Endothelial cell (in vitro differentiated cells): ENCODE measurements around the gene PER3. TPM values are rescaled to one million over a fixed set of nuclear protein-coding genes. Genes with fewer than 3 reads are reported as not detected.

Experiments
- DNase-seq: peaks from one replicate; pipeline ENCODE4 v3.0.0; 2021; ENCODE audit warnings: low spot score
- H3K27ac Mint-ChIP-seq: one replicate; pipeline ENCODE4 v1.8.0; 2021; ENCODE audit warnings: mixed read lengths, inconsistent platforms; ENCODE audit not compliant: unreplicated experiment
- H3K27me3 Mint-ChIP-seq: one replicate; pipeline ENCODE4 v1.8.0; 2021; ENCODE audit warnings: mild to moderate bottlenecking, moderate library complexity, mixed read lengths, inconsistent platforms; ENCODE audit not compliant: unreplicated experiment
- H3K36me3 Mint-ChIP-seq: one replicate; pipeline ENCODE4 v1.8.0; 2021; ENCODE audit warnings: mild to moderate bottlenecking, low read depth, mixed read lengths, inconsistent platforms; ENCODE audit not compliant: unreplicated experiment
- H3K4me1 Mint-ChIP-seq: one replicate; pipeline ENCODE4 v1.8.0; 2021; ENCODE audit warnings: mild to moderate bottlenecking, mixed read lengths, inconsistent platforms; ENCODE audit not compliant: unreplicated experiment
- H3K4me3 Mint-ChIP-seq: one replicate; pipeline ENCODE4 v1.8.0; 2021; ENCODE audit warnings: mild to moderate bottlenecking, mixed read lengths, inconsistent platforms; ENCODE audit not compliant: unreplicated experiment
- H3K9me3 Mint-ChIP-seq: one replicate; pipeline ENCODE4 v1.8.0; 2021; ENCODE audit warnings: mixed read lengths, inconsistent platforms; ENCODE audit not compliant: unreplicated experiment
- total RNA-seq: library from RNA; stranded (reverse); fragmentation: NEBNext Ultra II Directional; extraction: Animal tissue kit (Norgen Biotek cat#: 25700); gene quantifications from one replicate; pipeline ENCODE4 v1.2.1, GENCODE V29; 2021; ENCODE audit not compliant: unreplicated experiment
- TF ChIP-seq, protein P1 (sequence below): fragments of 200-600 bp; sonication (generic); IDR thresholded peaks from one replicate; pipeline ENCODE4 v1.5.0; 2021; ENCODE audit warnings: antibody characterized with exemption; ENCODE audit not compliant: unreplicated experiment

Gene PER3
- total RNA-seq, 1 donor from 2014 or later = 2.8 TPM

- Mint-ChIP-seq H3K27ac (no peak overlapping the region), H3K36me3 (no peaks in the 10 kb centered on the region), H3K4me3 (no peak overlapping the region), H3K9me3 (no peaks in the 10 kb centered on the region), H3K27me3 (peaks cover 3% of the 10 kb centered on the region), H3K4me1 (peaks cover 9% of the 10 kb centered on the region)
- TF ChIP-seq, protein P1, sequence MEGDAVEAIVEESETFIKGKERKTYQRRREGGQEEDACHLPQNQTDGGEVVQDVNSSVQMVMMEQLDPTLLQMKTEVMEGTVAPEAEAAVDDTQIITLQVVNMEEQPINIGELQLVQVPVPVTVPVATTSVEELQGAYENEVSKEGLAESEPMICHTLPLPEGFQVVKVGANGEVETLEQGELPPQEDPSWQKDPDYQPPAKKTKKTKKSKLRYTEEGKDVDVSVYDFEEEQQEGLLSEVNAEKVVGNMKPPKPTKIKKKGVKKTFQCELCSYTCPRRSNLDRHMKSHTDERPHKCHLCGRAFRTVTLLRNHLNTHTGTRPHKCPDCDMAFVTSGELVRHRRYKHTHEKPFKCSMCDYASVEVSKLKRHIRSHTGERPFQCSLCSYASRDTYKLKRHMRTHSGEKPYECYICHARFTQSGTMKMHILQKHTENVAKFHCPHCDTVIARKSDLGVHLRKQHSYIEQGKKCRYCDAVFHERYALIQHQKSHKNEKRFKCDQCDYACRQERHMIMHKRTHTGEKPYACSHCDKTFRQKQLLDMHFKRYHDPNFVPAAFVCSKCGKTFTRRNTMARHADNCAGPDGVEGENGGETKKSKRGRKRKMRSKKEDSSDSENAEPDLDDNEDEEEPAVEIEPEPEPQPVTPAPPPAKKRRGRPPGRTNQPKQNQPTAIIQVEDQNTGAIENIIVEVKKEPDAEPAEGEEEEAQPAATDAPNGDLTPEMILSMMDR = no peak
- no peak for DNase-seq
Observed at GRCh38 chr1:7850786-7851185, 66.7 kb downstream of the PER3 start.

- Mint-ChIP-seq H3K4me3 (no peak within 1 kb of the TSS), H3K27ac (no peak within 1 kb of the TSS), H3K9me3 (no peaks in the 10 kb centered on the region), H3K36me3 (peaks cover 4% of the 10 kb centered on the region), H3K4me1 (peaks cover 14% of the 10 kb centered on the region), H3K27me3 (peaks cover 1% of the 10 kb centered on the region)
- no peak for DNase-seq
- TF ChIP-seq, protein P1 = no peak
Observed at GRCh38 chr1:7852804-7853683, 69.0 kb downstream of the PER3 start, which contains the start of gene UTS2. UTS2 (minus strand) TSS chr1:7853065; CDS start chr1:7853003, 62 bp downstream.

DNA sequence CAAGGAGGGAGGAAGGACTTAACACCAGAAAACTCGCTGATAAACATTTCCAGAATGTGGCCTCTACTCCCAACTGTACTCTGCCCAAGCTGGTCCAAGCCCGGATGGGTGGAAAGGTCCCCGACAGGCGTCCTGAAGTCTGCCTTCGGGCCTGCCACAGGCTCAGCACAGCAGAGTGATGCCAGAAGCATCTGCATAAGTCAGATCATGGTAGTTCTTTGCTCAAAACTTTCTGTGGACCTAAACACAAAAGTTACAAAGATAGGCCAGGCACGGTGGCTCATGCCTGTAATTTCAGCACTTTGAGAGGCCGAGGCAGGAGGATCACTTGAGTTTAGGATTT is 69.6 kb downstream of the PER3 start:
- H3K4me3 Mint-ChIP-seq = no peak overlapping the region
- DNase-seq = no peak
- no peaks in the 10 kb centered on the region for H3K9me3 Mint-ChIP-seq
- H3K27ac Mint-ChIP-seq = no peak overlapping the region
- peaks cover 4% of the 10 kb centered on the region for H3K36me3 Mint-ChIP-seq
- peaks cover 1% of the 10 kb centered on the region for H3K27me3 Mint-ChIP-seq
- H3K4me1 Mint-ChIP-seq = peaks cover 14% of the 10 kb centered on the region
- TF ChIP-seq, protein P1 = no peak

- H3K27ac Mint-ChIP-seq = no peak overlapping the region
Observed at GRCh38 chr1:7856345-7856744, 72.3 kb downstream of the PER3 start.

GRCh38 chr1:7857000-7857399 is 72.9 kb downstream of the PER3 start:
- Mint-ChIP-seq H3K9me3 (no peaks in the 10 kb centered on the region), H3K4me1 (peaks cover 14% of the 10 kb centered on the region), H3K36me3 (peaks cover 4% of the 10 kb centered on the region), H3K27ac (no peak overlapping the region), H3K4me3 (no peak overlapping the region), H3K27me3 (peaks cover 4% of the 10 kb centered on the region)
- TF ChIP-seq, protein P1 = no peak
- DNase-seq = no peak

More at GRCh38 chr1:7856345-7856744, 72.3 kb downstream of the PER3 start:
- H3K27me3 Mint-ChIP-seq = peaks cover 4% of the 10 kb centered on the region
- no peak for DNase-seq
- peaks cover 4% of the 10 kb centered on the region for H3K36me3 Mint-ChIP-seq
- no peaks in the 10 kb centered on the region for H3K9me3 Mint-ChIP-seq
- H3K4me1 Mint-ChIP-seq = peaks cover 14% of the 10 kb centered on the region
- TF ChIP-seq, protein P1 = no peak
- no peak overlapping the region for H3K4me3 Mint-ChIP-seq
